Thyroid gland (tissue), 4 donors: ENCODE results near the gene FKBP10.

Experiments used
- POLR2A ChIP-seq, 2 donors: fragments of 450-650 bp; IDR thresholded peaks; one replicate each; pipeline ENCODE4 v1.6.1; 2017; ENCODE audit warnings: antibody characterized with exemption in 2 of 2, mild to moderate bottlenecking in 2 of 2, moderate library complexity in 1 of 2
- TF ChIP-seq, protein P1 (sequence below), 6 experiments: fragments of 200-600 bp in 3 of 6; fragments of 450-650 bp in 3 of 6; sonication (generic) in 3 of 6; IDR thresholded peaks; one replicate each; pipeline ENCODE4 v1.5.1; 2016 to 2019; ENCODE audit warnings: antibody characterized with exemption in 6 of 6, mild to moderate bottlenecking in 2 of 6, inconsistent platforms in 1 of 6, moderate library complexity in 1 of 6

DNA sequence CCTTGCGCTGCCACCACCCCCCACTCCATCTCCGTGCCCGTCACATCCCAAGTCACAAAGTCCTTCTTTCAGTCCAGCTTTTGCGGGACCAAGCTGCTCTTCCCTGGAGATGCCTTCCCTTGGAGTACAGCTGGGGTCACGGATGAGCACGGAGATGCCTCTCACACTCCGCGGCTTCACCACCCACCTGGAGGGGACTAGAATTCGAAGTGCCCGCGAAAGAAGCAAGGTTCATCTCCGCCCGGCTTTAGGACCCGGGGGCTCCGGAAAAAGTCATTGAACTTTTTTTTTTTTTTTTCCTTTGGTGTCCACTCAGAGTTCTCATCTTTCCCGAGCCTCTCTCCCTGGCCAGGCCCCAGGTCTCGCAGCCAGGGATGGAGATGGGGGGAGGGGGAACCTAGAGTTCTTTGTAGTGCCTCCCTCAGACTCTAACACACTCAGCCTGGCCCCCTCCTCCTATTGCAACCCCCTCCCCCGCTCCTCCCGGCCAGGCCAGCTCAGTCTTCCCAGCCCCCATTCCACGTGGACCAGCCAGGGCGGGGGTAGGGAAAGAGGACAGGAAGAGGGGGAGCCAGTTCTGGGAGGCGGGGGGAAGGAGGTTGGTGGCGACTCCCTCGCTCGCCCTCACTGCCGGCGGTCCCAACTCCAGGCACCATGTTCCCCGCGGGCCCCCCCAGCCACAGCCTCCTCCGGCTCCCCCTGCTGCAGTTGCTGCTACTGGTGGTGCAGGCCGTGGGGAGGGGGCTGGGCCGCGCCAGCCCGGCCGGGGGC is at the start of gene FKBP10:
- TF ChIP-seq POLR2A (IDR thresholded peaks at IDR 0.05) = no peak
- TF ChIP-seq, protein P1, sequence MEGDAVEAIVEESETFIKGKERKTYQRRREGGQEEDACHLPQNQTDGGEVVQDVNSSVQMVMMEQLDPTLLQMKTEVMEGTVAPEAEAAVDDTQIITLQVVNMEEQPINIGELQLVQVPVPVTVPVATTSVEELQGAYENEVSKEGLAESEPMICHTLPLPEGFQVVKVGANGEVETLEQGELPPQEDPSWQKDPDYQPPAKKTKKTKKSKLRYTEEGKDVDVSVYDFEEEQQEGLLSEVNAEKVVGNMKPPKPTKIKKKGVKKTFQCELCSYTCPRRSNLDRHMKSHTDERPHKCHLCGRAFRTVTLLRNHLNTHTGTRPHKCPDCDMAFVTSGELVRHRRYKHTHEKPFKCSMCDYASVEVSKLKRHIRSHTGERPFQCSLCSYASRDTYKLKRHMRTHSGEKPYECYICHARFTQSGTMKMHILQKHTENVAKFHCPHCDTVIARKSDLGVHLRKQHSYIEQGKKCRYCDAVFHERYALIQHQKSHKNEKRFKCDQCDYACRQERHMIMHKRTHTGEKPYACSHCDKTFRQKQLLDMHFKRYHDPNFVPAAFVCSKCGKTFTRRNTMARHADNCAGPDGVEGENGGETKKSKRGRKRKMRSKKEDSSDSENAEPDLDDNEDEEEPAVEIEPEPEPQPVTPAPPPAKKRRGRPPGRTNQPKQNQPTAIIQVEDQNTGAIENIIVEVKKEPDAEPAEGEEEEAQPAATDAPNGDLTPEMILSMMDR (IDR thresholded peaks at IDR 0.05) = no peak
